NCI-H1417 (cell line): ENCODE data around the gene REV1.
A peak's percentile ranks its signal among the peaks of the same experiment; 100 is the strongest.
"Not testable (repeated sequence)": the region's sequence is repeated elsewhere in the genome, so short reads cannot be mapped to it uniquely, and the experiment has no call there.

Experiments
- DNase-seq, 3 experiments: peaks; one replicate each; lab custom pipeline; 2025; lab: John Stamatoyannopoulos, UW

The REV1 gene

GRCh38 chr2:99485824-99486223 lies 4.0 kb downstream of the REV1 start:
- no peak for DNase-seq

- DNase-seq = no peak
Observed at GRCh38 chr2:99485411-99485810, 4.4 kb downstream of the REV1 start.

GRCh38 chr2:99484205-99484604 lies 5.6 kb downstream of the REV1 start:
- DNase-seq = no peak

- no peak for DNase-seq
Observed at GRCh38 chr2:99481941-99482340, 7.9 kb downstream of the REV1 start.

- DNase-seq = no peak
Observed at GRCh38 chr2:99481527-99481926, 8.3 kb downstream of the REV1 start.

GRCh38 chr2:99480390-99480789 lies 9.4 kb downstream of the REV1 start:
- no peak for DNase-seq

- DNase-seq = no peak
Observed at GRCh38 chr2:99478632-99479031, 11.2 kb downstream of the REV1 start.

GRCh38 chr2:99477054-99477453 lies 12.8 kb downstream of the REV1 start:
- DNase-seq = no peak

GRCh38 chr2:99476629-99477028 lies 13.2 kb downstream of the REV1 start:
- DNase-seq = no peak

- DNase-seq = not testable (repeated sequence)
Observed at GRCh38 chr2:99475095-99475494, 14.7 kb downstream of the REV1 start.

GRCh38 chr2:99473518-99474083 lies 16.2 kb downstream of the REV1 start:
- no peak for DNase-seq

GRCh38 chr2:99472600-99472960 lies 17.2 kb downstream of the REV1 start:
- no peak for DNase-seq

- DNase-seq = peak in 2 of 3 experiments; percentile 4 to 67
Observed at GRCh38 chr2:99471654-99472599, 17.9 kb downstream of the REV1 start.

GRCh38 chr2:99470957-99471356 lies 18.9 kb downstream of the REV1 start:
- DNase-seq = no peak

- not testable (repeated sequence) for DNase-seq
Observed at GRCh38 chr2:99470459-99470858, 19.4 kb downstream of the REV1 start.

GRCh38 chr2:99469394-99469793 lies 20.4 kb downstream of the REV1 start:
- DNase-seq = no peak

- no peak for DNase-seq
Observed at GRCh38 chr2:99468155-99468554, 21.7 kb downstream of the REV1 start.

GRCh38 chr2:99467390-99467789 lies 22.4 kb downstream of the REV1 start:
- no peak for DNase-seq

GRCh38 chr2:99461828-99462483 lies 27.9 kb downstream of the REV1 start:
- DNase-seq = no peak

- DNase-seq = no peak
Observed at GRCh38 chr2:99458529-99458928, 31.3 kb downstream of the REV1 start.

- DNase-seq = no peak
Observed at GRCh38 chr2:99451686-99452085, 38.1 kb downstream of the REV1 start.

GRCh38 chr2:99451280-99451679 lies 38.5 kb downstream of the REV1 start:
- peak in 1 of 3 experiments; percentile 88 for DNase-seq

GRCh38 chr2:99450199-99450598 lies 39.6 kb downstream of the REV1 start:
- DNase-seq = peak in 1 of 3 experiments; percentile 33
